GM12873 (cell line): ENCODE results near the gene DBH.

Source experiments
- TF ChIP-seq, protein P1 (sequence below): IDR thresholded peaks from 2 replicates; pipeline ENCODE4 v1.5.1; 2012; ENCODE audit warnings: low read depth, mild to moderate bottlenecking, moderate library complexity, low read length, control low read depth; ENCODE audit not compliant: insufficient read depth; ENCODE audit errors: missing control alignments

The DBH gene

DNA sequence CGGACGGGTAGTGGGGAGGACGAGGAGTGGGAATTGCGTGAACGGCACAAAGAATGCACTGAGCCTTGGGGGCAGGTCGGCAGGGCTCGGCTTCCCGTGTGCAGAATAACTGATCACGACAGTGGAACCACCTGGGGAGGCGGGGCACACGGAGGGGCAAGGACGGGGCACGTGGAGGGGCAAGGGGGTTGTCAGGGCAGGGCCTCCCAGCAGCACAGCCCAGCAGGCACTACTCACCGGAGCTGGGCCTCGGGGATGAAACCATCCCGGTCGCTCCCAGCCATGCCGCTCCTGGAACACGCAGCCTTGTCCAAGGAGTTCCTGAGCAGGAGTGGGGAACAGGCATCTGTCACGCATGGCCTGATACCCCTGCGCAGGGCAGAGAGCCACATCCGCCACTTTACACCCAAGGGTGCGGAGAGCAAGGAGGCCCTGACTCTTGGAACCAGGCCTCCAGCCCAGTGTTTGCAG is 68.6 kb downstream of the DBH start:
- TF ChIP-seq, protein P1, sequence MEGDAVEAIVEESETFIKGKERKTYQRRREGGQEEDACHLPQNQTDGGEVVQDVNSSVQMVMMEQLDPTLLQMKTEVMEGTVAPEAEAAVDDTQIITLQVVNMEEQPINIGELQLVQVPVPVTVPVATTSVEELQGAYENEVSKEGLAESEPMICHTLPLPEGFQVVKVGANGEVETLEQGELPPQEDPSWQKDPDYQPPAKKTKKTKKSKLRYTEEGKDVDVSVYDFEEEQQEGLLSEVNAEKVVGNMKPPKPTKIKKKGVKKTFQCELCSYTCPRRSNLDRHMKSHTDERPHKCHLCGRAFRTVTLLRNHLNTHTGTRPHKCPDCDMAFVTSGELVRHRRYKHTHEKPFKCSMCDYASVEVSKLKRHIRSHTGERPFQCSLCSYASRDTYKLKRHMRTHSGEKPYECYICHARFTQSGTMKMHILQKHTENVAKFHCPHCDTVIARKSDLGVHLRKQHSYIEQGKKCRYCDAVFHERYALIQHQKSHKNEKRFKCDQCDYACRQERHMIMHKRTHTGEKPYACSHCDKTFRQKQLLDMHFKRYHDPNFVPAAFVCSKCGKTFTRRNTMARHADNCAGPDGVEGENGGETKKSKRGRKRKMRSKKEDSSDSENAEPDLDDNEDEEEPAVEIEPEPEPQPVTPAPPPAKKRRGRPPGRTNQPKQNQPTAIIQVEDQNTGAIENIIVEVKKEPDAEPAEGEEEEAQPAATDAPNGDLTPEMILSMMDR: no peak

DNA sequence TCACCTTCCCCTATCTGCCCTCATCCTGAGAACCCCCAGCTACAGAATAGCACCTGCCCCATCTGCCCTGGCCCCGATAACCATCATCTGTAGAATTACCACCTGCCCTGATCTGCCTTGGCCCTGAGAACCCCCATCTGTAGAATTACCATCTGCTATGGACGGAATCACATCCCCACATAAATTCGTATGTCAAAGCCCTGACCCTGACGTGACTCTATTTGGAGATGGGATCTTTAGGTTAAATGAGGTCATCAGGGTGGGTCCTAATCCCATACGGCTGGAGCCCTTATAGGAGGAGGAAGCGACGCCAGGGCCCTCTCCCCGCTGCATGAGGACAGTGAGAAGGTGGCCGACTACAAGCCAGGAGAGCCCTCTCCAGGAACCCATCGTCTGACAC is 69.4 kb downstream of the DBH start:
- TF ChIP-seq, protein P1: no peak

DNA sequence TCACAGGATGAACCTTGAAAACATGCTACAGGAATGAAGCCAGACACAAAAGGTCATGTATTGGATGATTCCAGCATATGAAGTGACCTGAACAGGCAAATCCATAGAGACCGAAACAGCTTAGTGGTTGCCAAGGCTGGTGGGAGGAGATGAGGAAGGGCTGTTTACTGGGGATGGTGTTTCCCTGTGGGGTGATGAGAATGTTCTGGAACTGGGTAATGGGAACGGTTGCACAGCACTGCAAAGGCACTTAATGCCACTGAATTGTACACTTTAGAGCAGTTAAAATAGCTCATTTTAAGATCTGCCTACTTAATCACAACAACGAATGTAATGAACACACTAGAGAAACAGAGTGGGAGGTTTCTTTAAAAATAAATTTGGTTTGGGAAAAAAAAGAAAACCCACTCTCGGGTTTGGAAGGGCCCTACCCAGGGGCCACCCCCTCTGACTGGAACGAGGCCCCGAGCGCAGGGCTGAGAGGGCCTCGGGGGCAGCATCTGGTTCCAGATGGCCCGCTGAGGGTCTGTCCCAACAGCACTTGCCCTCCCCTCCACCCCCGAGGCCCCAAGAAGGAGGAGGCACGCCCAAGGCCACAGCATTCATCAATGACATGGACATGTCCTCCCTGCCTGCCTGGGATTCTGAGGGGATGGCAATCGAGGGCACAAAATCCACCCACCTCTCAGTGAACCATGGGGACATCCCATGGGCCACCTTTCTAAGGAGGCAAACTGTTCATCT is 70.3 kb downstream of the DBH start:
- TF ChIP-seq, protein P1: no peak

DNA sequence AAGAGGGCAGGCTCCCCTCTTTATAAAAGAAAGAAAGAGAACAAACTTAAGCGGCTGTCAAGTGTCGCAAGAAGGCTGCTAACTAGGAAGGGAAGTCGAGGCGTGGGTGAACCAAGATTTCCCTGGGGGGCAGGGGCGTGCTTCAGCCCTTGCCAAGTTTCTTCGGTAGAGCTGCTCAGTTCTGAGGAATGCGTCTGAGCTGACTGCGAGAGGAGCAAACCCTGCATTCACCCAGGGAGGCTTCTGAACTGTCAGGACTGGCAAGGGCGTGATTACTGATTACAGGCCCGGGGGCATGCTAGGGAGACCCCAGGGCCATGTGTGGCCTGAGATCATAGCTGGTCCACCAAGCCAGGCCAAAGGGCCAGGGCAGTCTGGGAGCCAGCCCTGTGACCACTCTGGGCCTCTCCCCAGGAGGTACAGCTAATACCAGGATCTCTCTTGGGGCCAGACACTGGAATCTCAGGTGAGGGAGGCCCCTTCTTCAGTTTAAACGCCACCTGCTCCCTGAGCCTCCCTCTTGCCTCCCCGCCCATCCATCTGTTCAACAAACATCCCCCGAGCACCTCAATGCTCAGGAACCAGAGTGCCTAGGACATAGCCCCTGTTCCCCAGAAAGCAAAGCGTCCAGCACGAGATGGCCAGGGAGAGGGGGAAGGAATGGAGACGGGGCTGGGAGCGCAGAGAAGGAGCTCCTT is 71.1 kb downstream of the DBH start:
- TF ChIP-seq, protein P1: no peak

DNA sequence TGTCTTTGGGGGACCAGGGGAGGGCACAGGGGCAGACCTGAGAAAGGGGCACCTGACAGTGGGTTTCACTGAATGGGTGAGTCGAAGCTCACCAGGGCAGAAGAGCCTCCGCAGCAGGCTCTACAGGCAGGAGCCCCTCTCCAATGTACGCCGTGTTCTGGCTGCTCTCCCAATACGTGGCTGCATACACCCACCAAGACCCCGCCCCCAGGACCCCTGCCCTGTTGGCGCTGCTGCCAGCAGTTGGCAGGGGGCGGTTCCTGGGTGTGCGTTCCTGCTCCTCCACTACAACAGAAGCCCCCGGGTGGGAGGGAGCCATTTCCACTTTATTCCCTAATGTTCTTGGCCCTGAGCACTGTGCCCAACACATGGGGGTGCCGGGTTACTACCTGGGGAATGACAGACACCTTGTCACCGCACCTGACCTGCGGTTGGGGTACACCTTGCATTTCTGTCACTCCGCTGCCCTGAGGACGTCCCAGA is 71.6 kb downstream of the DBH start:
- TF ChIP-seq, protein P1: no peak

DNA sequence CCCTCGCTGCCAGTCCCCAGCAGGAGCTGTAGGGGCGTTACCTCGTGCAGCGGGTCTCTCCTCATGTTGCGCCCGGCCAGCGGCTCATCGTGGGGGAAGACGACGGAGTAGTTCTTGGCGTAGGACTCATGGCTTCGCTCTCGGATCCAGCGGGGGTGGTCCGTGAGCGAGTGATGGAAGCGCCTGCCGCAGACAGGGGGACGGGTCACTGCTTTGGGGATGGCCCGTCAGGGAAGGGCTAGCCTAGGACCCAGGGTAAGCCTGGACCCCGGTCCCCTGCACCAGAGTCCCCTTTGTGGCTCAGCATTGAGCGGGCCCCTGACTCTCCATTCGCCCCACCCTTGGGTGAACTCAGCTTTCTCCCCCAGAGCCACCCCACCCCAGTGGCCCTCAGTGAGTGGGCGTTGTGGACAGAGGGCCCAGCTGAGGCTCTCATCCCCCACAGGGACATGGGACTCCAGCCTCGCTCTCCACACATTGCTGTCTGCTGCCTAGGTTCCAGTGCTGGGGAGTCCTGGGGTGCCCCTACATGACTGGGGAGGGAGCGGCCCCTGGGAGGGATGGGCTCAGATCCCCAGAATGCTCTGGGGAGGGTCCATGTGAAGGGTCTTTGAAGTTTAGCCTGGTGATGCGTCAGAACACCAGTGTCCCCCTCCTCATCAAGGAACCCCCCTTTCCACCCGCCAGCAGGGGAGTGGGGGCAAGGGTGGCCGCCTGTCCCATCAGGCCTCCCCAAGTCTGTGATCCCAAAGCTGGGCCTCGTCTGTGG is 72.3 kb downstream of the DBH start:
- TF ChIP-seq, protein P1: no peak
